BE2C (cell line): ENCODE results near the gene PET117. TPM values are rescaled to one million over a fixed set of nuclear protein-coding genes. Genes with fewer than 3 reads are reported as not detected.
"Not testable (repeated sequence)": the region's sequence is repeated elsewhere in the genome, so short reads cannot be mapped to it uniquely, and the experiment has no call there.

ENCODE experiments used
- DNase-seq: peaks from one replicate; pipeline ENCODE4 v3.0.0-alpha.2; 2020
- H3K27me3 ChIP-seq: fragments of 250-450 bp; sonication (Bioruptor Pico); 2 replicates; pipeline ENCODE4 v1.5.1; 2020; ENCODE audit warnings: mild to moderate bottlenecking
- H3K36me3 ChIP-seq: fragments of 250-450 bp; sonication (Bioruptor Pico); 2 replicates; pipeline ENCODE4 v1.5.1; 2020; ENCODE audit warnings: mild to moderate bottlenecking
- H3K4me1 ChIP-seq: fragments of 250-450 bp; sonication (Bioruptor Pico); 2 replicates; pipeline ENCODE4 v1.5.1; 2020
- H3K4me3 ChIP-seq: 2 replicates; pipeline ENCODE4 v1.5.1; 2011; ENCODE audit warnings: low read depth, low read length
- H3K9me3 ChIP-seq: fragments of 250-450 bp; sonication (Bioruptor Pico); 2 replicates; pipeline ENCODE4 v1.5.1; 2020
- polyA plus RNA-seq: library from polyadenylated mRNA; unstranded; fragments of >200 nt; gene quantifications from one replicate; pipeline ENCODE4 v1.2.1, GENCODE V29; 2012; ENCODE audit warnings: low read depth, missing spikeins; ENCODE audit not compliant: insufficient read length, insufficient read depth
- TF ChIP-seq, protein P1 (sequence below): IDR thresholded peaks from 2 replicates; pipeline ENCODE4 v1.5.1; 2012; ENCODE audit warnings: mild to moderate bottlenecking, low read depth, low read length

Gene PET117, protein sequence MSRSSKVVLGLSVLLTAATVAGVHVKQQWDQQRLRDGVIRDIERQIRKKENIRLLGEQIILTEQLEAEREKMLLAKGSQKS
- polyA plus RNA-seq: 35.3 TPM

DNA sequence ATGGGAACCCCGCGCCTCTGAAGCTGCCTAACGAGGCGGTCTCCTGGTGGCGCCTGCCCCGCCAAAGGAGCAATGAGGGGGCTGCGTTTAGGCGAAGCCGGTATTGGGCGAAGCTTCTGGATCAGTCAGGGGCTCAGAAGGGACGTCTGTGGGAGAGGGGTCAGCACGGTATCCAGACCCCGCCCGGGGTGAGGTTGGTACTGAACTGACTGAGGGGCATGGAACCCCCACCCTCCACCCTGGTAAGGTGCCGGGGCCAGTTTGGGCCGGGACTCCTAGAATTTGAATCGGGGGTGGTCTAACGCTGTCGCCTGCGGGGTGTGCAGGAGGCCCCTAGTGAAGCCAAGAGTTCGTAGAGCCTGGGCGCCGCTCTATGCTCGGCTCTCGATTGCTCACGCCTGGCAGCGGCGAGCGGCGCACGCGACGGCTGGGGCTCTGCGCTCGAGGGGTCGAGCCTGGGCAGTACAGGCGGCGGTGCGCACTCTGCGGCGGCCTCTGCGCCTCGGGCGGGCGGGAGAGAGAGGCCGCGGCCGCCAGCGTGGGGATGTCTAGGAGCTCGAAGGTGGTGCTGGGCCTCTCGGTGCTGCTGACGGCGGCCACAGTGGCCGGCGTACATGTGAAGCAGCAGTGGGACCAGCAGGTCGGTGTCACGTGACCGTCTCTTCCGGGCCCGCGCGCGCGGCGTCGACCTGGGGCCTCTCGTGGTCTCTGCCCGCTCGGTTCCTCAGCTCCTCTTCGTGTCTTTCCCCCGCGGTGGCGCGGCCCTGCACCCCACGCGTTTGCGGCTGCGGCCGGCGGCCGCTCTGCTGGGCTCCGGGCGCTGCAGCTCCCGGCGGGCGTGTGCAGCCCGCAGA lies at the start of gene PET117, which contains the start of gene KAT14:
Gene PET117, plus strand, starts transcription at position 452 of the 854 bp plus-strand sequence. Its CDS starts 93 bp downstream, at position 545.
Gene KAT14, plus strand, starts transcription at position 452 of the 854 bp plus-strand sequence. CDS start 4,798 bp downstream, outside the sequence.
- peaks cover 10% of the 10 kb centered on the region for H3K36me3 ChIP-seq
- peak; percentile 90 for DNase-seq
- peak within 1 kb of the TSS; percentile 97 for H3K4me3 ChIP-seq
- H3K9me3 ChIP-seq: no peaks in the 10 kb centered on the region
- no peaks in the 10 kb centered on the region for H3K27me3 ChIP-seq
- H3K4me1 ChIP-seq: 0 out of 2 replicates have a peak, but pooled peaks cover 3% of the 10 kb centered on the region
- TF ChIP-seq, protein P1, sequence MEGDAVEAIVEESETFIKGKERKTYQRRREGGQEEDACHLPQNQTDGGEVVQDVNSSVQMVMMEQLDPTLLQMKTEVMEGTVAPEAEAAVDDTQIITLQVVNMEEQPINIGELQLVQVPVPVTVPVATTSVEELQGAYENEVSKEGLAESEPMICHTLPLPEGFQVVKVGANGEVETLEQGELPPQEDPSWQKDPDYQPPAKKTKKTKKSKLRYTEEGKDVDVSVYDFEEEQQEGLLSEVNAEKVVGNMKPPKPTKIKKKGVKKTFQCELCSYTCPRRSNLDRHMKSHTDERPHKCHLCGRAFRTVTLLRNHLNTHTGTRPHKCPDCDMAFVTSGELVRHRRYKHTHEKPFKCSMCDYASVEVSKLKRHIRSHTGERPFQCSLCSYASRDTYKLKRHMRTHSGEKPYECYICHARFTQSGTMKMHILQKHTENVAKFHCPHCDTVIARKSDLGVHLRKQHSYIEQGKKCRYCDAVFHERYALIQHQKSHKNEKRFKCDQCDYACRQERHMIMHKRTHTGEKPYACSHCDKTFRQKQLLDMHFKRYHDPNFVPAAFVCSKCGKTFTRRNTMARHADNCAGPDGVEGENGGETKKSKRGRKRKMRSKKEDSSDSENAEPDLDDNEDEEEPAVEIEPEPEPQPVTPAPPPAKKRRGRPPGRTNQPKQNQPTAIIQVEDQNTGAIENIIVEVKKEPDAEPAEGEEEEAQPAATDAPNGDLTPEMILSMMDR: no peak

DNA sequence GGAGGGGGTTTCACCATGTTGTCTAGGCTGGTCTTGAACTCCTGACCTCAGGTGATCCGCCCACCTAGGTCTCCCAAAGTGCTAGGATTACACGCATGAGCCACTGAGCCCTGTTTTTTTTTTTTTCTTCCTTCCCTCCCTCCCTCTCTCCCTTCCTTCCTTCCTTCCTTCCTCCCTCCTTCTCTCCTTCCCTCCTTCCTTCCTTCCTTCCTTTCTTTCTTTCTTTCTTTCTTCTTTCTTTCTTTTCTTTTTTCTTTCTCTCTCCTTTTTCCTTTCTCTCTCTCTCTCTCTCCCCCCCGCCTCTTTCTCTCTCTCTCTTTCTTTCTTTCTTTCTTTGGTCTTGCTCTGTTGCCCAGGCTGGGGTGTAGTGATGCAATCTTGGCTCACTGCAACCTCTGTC lies 49.4 kb upstream of the PET117 start:
- not testable (repeated sequence) for H3K4me1 ChIP-seq, H3K36me3 ChIP-seq, H3K4me3 ChIP-seq, DNase-seq, H3K9me3 ChIP-seq
- peaks cover 21% of the 10 kb centered on the region for H3K27me3 ChIP-seq

DNA sequence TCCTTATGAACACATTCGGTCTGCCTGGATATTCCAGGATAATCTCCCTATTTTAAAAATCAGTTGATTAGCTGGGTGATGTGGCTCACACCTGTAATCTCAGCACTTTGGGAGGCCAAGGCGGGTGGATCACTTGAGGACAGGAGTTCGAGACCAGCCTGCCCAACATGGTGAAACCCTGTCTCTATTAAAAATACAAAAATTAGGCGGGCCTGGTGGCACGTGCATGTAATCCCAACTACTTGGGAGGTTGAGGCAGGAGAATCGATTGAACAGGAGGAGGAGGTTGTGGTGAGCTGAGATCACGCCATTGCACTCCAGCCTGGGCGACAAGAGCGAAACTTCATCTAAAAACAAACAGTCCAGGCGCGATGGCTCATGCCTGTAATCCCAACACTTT lies 48.8 kb upstream of the PET117 start:
- DNase-seq, H3K4me3 ChIP-seq, H3K9me3 ChIP-seq, H3K36me3 ChIP-seq, H3K4me1 ChIP-seq: not testable (repeated sequence)
- peaks cover 26% of the 10 kb centered on the region for H3K27me3 ChIP-seq

DNA sequence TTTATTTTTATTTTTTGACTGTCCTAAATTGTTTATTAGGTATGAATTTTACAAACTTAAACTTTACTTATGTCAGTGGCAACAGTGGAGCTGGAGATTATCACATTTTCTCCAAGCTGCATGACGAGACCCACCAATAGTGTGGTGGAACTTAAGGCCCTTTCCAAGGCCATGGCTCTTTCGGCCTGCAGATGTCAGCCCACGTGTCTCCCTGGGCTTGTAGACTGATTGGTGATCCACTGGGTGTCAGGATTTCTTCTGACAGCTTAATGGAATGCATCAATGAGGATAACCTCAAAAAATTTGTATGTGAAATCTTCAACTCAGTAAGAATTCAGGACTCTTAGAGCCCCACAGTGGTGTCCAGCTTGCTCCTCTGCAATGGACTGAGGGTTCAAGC lies 47.6 kb upstream of the PET117 start:
- TF ChIP-seq, protein P1: no peak
- no peaks in the 10 kb centered on the region for H3K4me1 ChIP-seq
- no peaks in the 10 kb centered on the region for H3K9me3 ChIP-seq
- DNase-seq: no peak
- H3K27me3 ChIP-seq: peaks cover 35% of the 10 kb centered on the region
- no peak overlapping the region for H3K4me3 ChIP-seq
- no peaks in the 10 kb centered on the region for H3K36me3 ChIP-seq

DNA sequence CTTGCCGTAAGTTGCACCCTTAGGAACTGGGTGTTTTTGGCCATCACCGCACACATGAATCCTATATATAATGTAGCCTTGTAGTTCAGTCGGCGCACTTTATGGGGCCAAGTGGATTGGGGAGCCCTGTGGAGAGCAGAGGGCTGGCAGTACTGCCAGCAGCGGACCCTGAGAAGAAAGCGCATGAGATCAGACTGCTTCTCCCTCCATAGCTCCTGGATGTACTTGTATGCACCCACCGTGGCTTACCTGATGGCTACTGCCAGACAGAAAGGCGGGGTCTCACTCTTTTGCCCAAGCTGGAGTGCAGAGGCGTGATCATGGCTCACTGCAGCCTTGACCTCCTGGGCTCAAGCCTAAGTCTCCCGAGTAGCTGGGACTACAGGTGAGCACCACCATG lies 47.2 kb upstream of the PET117 start:
- H3K4me3 ChIP-seq: no peak overlapping the region
- peaks cover 35% of the 10 kb centered on the region for H3K27me3 ChIP-seq
- no peak for DNase-seq
- H3K36me3 ChIP-seq: no peaks in the 10 kb centered on the region
- H3K4me1 ChIP-seq: no peaks in the 10 kb centered on the region
- H3K9me3 ChIP-seq: no peaks in the 10 kb centered on the region
- TF ChIP-seq, protein P1: no peak

DNA sequence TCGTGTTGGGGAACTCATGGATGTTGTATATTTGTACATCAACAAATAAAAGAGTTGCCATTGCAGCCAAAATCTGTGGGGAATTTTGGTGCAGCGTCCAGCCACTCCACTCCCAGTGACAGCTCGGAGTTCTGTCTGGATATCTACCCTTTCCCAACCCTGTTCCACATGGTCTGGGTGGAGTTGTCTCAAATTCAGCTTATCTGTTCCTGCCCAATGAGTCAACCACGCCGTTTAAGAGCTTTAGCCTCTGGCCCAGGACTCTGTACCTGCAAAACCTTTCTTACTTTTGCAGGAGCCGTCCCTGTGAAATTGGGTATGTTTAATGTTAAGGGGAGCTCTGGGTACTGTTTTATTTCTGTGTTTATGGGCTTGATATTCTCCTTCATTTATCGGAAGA lies 46.0 kb upstream of the PET117 start:
- H3K4me1 ChIP-seq: no peaks in the 10 kb centered on the region
- no peak overlapping the region for H3K4me3 ChIP-seq
- H3K27me3 ChIP-seq: peaks cover 35% of the 10 kb centered on the region
- DNase-seq: no peak
- no peaks in the 10 kb centered on the region for H3K36me3 ChIP-seq
- TF ChIP-seq, protein P1: no peak
- H3K9me3 ChIP-seq: no peaks in the 10 kb centered on the region

DNA sequence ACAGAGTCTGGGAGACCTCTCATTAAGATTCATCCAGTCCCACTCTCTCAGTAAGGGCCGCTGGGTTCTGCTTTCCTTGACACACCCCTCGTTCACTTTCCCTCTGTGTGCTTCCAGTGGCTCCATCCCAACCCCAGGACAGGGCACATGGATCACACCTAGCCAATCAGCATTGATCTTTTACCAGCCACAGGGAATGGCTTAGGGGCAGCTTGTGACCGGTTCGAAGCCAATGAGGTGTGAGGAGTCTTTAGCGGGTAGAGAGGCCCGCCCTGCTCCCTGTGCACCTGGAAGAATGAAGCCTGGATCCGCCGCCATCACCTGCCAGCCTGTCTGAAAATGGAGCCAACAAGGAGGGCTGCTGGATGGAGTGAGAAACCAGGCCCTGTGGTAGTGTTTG lies 44.8 kb upstream of the PET117 start:
- Histone ChIP-seq H3K27me3 (peaks cover 35% of the 10 kb centered on the region), H3K36me3 (no peaks in the 10 kb centered on the region), H3K4me1 (no peaks in the 10 kb centered on the region), H3K4me3 (no peak overlapping the region), H3K9me3 (no peaks in the 10 kb centered on the region)
- no peak for DNase-seq
- TF ChIP-seq, protein P1: no peak
